GM12865 (cell line): ENCODE results near the gene MICAL3.
A peak's percentile ranks its signal among the peaks of the same experiment; 100 is the strongest.
"Not testable (repeated sequence)": the region's sequence is repeated elsewhere in the genome, so short reads cannot be mapped to it uniquely, and the experiment has no call there.

Experiments used
- DNase-seq: peaks from one replicate; pipeline ENCODE4 v3.0.0; 2010; ENCODE audit warnings: low read depth
- H3K4me3 ChIP-seq: 2 replicates; pipeline ENCODE4 v1.5.1; 2011; ENCODE audit warnings: mild to moderate bottlenecking, low read depth, low read length, control low read depth
- TF ChIP-seq, protein P1 (sequence below): IDR thresholded peaks from 2 replicates; pipeline ENCODE4 v1.5.1; 2011; ENCODE audit warnings: low read length, control low read depth, low read depth, inconsistent platforms; ENCODE audit not compliant: insufficient read depth; ENCODE audit errors: missing control alignments

The MICAL3 gene

DNA sequence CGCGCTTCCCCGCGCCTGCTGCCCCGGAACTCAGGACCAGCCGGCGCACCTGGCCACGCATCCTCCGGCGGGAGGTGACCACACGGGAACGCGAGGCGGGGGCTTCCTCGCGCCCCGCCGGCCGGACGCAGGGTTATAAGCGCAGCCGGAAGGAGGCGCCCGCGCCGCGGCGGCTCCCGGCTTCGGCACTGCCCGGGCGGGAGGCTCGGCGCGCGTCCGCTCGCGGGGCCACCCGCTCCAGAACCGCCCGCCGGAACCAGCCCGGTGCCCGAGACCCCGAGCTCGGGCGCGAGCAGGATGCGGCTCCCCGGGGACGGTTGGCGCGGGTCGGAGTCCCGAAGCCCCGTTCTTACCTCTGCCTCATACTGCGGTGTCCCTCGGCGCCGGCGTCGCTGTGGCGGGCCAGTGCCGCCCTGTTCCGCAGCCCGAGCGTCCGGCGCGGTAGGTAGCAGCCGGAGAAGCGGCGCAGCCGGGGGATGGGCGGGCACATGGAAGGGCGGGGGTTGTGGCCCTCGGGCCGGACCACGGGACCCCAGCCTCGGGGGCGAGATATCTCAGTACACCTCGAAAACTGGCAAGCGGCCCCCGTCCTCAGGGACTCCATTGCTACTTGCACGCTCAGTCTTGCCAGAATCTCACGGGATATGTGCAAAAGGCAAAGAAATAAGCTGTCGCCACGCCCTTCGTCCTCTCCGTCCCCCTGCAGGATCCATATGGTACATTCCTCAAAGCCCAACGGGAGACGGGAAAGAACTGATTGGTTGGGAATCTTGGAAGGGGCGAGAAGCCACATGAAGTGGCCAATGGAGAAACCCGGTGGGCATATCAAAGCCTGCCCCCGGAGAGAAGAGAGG, 23.1 kb downstream of the MICAL3 start:
- TF ChIP-seq, protein P1, sequence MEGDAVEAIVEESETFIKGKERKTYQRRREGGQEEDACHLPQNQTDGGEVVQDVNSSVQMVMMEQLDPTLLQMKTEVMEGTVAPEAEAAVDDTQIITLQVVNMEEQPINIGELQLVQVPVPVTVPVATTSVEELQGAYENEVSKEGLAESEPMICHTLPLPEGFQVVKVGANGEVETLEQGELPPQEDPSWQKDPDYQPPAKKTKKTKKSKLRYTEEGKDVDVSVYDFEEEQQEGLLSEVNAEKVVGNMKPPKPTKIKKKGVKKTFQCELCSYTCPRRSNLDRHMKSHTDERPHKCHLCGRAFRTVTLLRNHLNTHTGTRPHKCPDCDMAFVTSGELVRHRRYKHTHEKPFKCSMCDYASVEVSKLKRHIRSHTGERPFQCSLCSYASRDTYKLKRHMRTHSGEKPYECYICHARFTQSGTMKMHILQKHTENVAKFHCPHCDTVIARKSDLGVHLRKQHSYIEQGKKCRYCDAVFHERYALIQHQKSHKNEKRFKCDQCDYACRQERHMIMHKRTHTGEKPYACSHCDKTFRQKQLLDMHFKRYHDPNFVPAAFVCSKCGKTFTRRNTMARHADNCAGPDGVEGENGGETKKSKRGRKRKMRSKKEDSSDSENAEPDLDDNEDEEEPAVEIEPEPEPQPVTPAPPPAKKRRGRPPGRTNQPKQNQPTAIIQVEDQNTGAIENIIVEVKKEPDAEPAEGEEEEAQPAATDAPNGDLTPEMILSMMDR, result peak; percentile 45
- DNase-seq, result peak; percentile 94
- H3K4me3 ChIP-seq, result peak overlapping the region; percentile 48

GRCh38 chr22:18000441-18001039, 23.8 kb downstream of the MICAL3 start:
- TF ChIP-seq, protein P1, result no peak
- DNase-seq, result no peak
- peak overlapping the region; percentile 48 for H3K4me3 ChIP-seq

DNA sequence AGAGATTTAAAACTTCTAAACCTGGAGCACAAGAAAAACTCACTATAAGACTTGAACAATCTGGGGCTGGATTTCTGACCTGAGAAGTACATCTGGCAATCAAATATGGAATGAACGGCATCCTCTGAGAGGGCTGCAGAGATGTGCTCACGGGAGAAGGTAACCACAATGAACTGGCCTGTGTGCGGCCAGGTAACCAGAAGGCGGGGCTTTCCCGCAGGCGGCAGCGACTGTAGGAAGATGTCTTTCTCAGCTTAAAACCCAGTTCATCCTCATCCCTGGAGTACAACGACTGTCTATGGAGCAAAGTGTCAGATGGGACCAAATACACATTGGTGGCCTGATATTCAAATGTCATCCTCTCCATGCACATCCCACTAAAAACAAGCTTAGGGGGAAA, 24.5 kb downstream of the MICAL3 start:
- TF ChIP-seq, protein P1, result no peak
- H3K4me3 ChIP-seq, result no peak overlapping the region
- DNase-seq, result no peak

DNA sequence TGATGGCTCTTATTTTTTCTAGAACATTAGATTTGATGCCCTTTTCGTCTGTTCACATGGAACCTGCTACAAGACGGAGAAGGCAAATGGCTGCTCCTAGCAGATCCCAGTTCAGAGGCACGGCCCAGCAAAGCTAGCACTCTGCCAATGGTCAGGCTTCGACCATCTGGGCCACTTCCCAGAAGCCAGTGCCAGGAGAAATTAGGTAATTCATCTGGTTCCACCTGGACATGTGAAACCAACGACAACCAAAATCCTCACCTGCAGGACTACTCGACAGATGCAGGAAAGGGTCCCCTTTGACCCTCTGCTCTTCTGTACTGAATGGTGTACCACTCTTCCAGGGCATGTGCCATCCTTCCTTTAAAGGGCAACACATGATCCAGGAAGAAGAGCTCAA, 25.4 kb downstream of the MICAL3 start:
- H3K4me3 ChIP-seq, result no peak overlapping the region
- DNase-seq, result no peak
- TF ChIP-seq, protein P1, result no peak

GRCh38 chr22:17997456-17997855, 26.9 kb downstream of the MICAL3 start:
- TF ChIP-seq, protein P1, result no peak
- no peak overlapping the region for H3K4me3 ChIP-seq

DNA sequence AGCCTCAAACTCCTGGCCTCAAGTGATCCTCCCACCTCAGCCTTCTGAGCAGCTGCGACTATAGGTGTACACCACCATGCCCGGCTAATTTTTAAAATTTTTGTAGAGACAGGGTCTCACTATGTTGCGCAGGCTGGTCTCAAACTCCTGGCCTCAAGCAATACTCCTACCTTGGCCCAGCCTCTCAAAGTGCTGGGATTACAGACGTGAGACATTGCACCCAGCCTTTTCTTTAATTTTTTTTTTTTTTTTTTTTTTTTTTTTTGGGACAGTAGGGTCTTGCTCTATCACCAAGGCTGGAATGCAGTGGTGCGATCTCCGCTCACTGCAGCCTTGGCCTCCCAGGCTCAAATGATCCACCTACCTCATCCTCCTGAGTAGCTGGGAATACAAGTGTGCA, 29.1 kb downstream of the MICAL3 start:
- DNase-seq, H3K4me3 ChIP-seq: not testable (repeated sequence)

More at GRCh38 chr22:17997456-17997855, 26.9 kb downstream of the MICAL3 start:
- no peak for DNase-seq

GRCh38 chr22:17994424-17995108, 29.8 kb downstream of the MICAL3 start:
- no peak overlapping the region for H3K4me3 ChIP-seq
- TF ChIP-seq, protein P1, result no peak
- DNase-seq, result peak; percentile 55

- H3K4me3 ChIP-seq, DNase-seq: not testable (repeated sequence)
Measured at GRCh38 chr22:17992976-17993375, 31.4 kb downstream of the MICAL3 start.

DNA sequence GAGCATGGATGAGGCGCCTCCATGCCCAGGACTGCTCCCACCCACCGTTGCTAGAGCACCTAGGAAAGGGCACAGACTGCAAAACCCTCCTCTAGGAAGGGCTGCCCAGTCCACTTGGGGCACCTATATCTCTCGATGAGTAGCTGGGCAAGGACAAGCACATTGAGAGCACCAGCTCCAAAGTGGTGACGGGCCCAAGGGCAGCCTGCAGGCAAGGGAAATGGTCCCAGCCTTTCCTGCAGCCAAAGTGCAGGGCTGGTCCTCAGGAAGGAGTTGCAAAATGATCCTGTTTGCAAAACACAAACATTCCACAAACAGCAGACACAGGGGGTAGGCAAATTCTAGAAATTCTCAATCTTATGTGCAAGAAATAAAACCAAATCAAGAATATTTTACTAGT, 32.4 kb downstream of the MICAL3 start:
- DNase-seq, H3K4me3 ChIP-seq: not testable (repeated sequence)
